SU-DHL-6 (cell line): ENCODE results near the gene CAMK2D.

Source experiments
- H2AFZ ChIP-seq: fragments of 200-600 bp; sonication (generic); 2 replicates; pipeline ENCODE4 v1.6.1; 2014; ENCODE audit warnings: low read depth, mild to moderate bottlenecking, moderate library complexity, mixed read lengths, antibody characterized with exemption, low read length; ENCODE audit not compliant: severe bottlenecking
- H3F3A ChIP-seq: fragments of 200-600 bp; shearing (Covaris generic); 2 replicates; pipeline ENCODE4 v1.6.0; 2016; ENCODE audit warnings: antibody characterized with exemption, mild to moderate bottlenecking; ENCODE audit not compliant: insufficient read depth
- H3K27ac ChIP-seq: fragments of 200-600 bp; sonication (generic); 2 replicates; pipeline ENCODE4 v1.5.1; 2016; ENCODE audit warnings: low read depth, mild to moderate bottlenecking, low read length, moderate library complexity, mixed read lengths
- H3K27me3 ChIP-seq: fragments of 200-600 bp; sonication (generic), shearing (Covaris generic); 2 replicates; pipeline ENCODE4 v1.6.0; 2014; ENCODE audit warnings: mild to moderate bottlenecking, low read length
- H3K36me3 ChIP-seq: fragments of 200-600 bp; sonication (generic); 2 replicates; pipeline ENCODE4 v1.6.1; 2014; ENCODE audit warnings: mild to moderate bottlenecking, low read length, mixed read lengths
- H3K4me2 ChIP-seq: fragments of 300-600, 200-600 bp; shearing (Covaris generic), sonication (generic); 2 replicates; pipeline ENCODE4 v1.6.0; 2014; ENCODE audit warnings: low read length, low read depth, mild to moderate bottlenecking; ENCODE audit not compliant: poor library complexity, severe bottlenecking
- H3K4me3 ChIP-seq: fragments of 200-600 bp; sonication (generic); 2 replicates; pipeline ENCODE4 v1.5.1; 2014; ENCODE audit warnings: antibody characterized with exemption, low read length, mild to moderate bottlenecking, mixed read lengths; ENCODE audit not compliant: insufficient read depth, poor library complexity, severe bottlenecking
- H3K79me2 ChIP-seq: fragments of 200-600 bp; sonication (generic); 2 replicates; pipeline ENCODE4 v1.6.1; 2014; ENCODE audit warnings: mild to moderate bottlenecking, low read length, moderate library complexity; ENCODE audit not compliant: insufficient read depth
- H3K9ac ChIP-seq: fragments of 200-600 bp; sonication (generic); 2 replicates; pipeline ENCODE4 v1.7.0; 2014; ENCODE audit warnings: mild to moderate bottlenecking, low read length
- H3K9me2 ChIP-seq: fragments of 200-600 bp; sonication (generic); replicated peaks from 2 replicates; pipeline ENCODE4 v1.6.1; 2014; ENCODE audit warnings: low read length; ENCODE audit not compliant: insufficient read depth
- H3K9me3 ChIP-seq: fragments of 200-600 bp; sonication (generic); 2 replicates; pipeline ENCODE4 v1.6.1; 2014; ENCODE audit warnings: low read length, mixed read lengths; ENCODE audit not compliant: insufficient read depth
- H4K20me1 ChIP-seq: fragments of 200-600 bp; sonication (generic); 2 replicates; pipeline ENCODE4 v1.6.1; 2014; ENCODE audit warnings: low read depth, mild to moderate bottlenecking, antibody characterized with exemption, low read length, moderate library complexity, mixed read lengths
- CTCF ChIP-seq: fragments of 200-600 bp; sonication (generic); IDR thresholded peaks from one replicate; pipeline ENCODE4 v1.5.1; 2017; ENCODE audit warnings: antibody characterized with exemption, mild to moderate bottlenecking, low read length, moderate library complexity; ENCODE audit not compliant: insufficient read depth, poor library complexity, severe bottlenecking
- EZH2phosphoT487 ChIP-seq: fragments of 200-600 bp; sonication (generic), shearing (Covaris generic); conservative IDR thresholded peaks from 2 replicates; pipeline ENCODE4 v1.6.1; 2018; ENCODE audit warnings: mild to moderate bottlenecking, antibody characterized with exemption, low read length, moderate library complexity, mixed read lengths

Gene CAMK2D

GRCh38 chr4:113576947-113577678 is 184.4 kb downstream of the CAMK2D start:
- Histone ChIP-seq H4K20me1 (no peaks in the 10 kb centered on the region), H3K9me2 (no peaks in the 10 kb centered on the region), H3K36me3 (no peaks in the 10 kb centered on the region), H3F3A (no peaks in the 10 kb centered on the region), H3K4me3 (no peak overlapping the region), H3K27ac (no peak overlapping the region), H3K79me2 (no peaks in the 10 kb centered on the region), H3K9ac (no peak overlapping the region), H2AFZ (no peak overlapping the region), H3K9me3 (no peaks in the 10 kb centered on the region), H3K4me2 (no peak overlapping the region), H3K27me3 (no peaks in the 10 kb centered on the region)
- no peak for TF ChIP-seq CTCF
- TF ChIP-seq EZH2phosphoT487 = no peak

DNA sequence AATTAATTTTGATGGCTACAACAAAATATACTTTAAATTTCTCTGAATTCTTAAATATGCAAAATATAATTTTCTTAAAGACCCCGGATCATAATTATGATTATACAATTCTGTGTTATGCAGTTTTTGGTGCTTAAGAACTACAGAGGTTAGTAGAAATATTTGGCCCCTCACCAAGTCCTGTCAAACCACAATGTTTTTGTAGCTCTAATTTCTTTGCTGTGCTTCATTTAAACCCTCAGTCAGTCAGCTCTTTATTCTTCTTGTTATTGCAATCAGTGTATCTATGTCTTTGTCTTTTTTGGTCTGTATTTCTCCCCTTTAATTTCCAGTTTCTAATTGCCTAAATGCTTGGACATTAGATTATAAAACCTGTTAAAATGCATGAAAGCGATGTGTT is 186.1 kb downstream of the CAMK2D start:
- Histone ChIP-seq H3K9ac (no peak overlapping the region), H3K36me3 (no peaks in the 10 kb centered on the region), H3K27ac (no peak overlapping the region), H3K27me3 (no peaks in the 10 kb centered on the region), H3K4me2 (no peak overlapping the region), H3K4me3 (no peak overlapping the region), H3K9me3 (no peaks in the 10 kb centered on the region), H3K9me2 (no peaks in the 10 kb centered on the region), H3F3A (no peaks in the 10 kb centered on the region), H3K79me2 (no peaks in the 10 kb centered on the region), H4K20me1 (no peaks in the 10 kb centered on the region), H2AFZ (no peak overlapping the region)
- TF ChIP-seq CTCF (no peak), EZH2phosphoT487 (no peak)

GRCh38 chr4:113574636-113575103 is 186.9 kb downstream of the CAMK2D start:
- Histone ChIP-seq H3K4me3 (no peak overlapping the region), H3K27me3 (no peaks in the 10 kb centered on the region), H3K9ac (no peak overlapping the region), H3K9me3 (no peaks in the 10 kb centered on the region), H4K20me1 (no peaks in the 10 kb centered on the region), H2AFZ (no peak overlapping the region), H3K79me2 (no peaks in the 10 kb centered on the region), H3F3A (no peaks in the 10 kb centered on the region), H3K9me2 (no peaks in the 10 kb centered on the region), H3K36me3 (no peaks in the 10 kb centered on the region), H3K27ac (no peak overlapping the region), H3K4me2 (no peak overlapping the region)
- no peak for TF ChIP-seq CTCF
- TF ChIP-seq EZH2phosphoT487 = no peak
